ENCODE results near the gene SH2D3A.

Gene SH2D3A

GRCh38 chr19:6767357-6768235 lies at the start of gene SH2D3A:
TSS of gene SH2D3A (minus strand) at chr19:6767435. CDS start at chr19:6763748, 3,687 bp downstream.
- DNase-seq: peak; percentile 96

DNA sequence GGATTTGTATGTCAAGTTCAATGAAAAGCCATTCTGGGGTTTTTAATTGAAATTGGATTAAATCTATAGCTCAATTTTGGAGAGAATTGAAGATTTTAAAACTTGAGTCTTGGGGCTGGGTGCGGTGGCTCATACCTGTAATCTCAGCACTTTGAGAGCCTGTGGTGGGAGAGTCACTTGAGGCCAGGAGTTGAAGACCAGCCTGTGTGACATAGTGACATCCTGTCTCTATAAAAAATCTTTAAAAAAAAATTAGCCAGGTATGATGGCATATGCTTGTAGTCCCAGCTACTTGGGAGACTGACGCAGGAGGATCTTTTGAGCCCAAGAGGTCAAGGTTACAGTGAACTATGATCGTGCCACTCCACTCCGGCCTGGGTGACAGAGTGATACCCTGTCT lies 46.4 kb upstream of the SH2D3A start:
- no peak for DNase-seq

- no peak for DNase-seq
These were observed 45.4 kb upstream of the SH2D3A start for GRCh38 chr19:6812612-6813011.

DNA sequence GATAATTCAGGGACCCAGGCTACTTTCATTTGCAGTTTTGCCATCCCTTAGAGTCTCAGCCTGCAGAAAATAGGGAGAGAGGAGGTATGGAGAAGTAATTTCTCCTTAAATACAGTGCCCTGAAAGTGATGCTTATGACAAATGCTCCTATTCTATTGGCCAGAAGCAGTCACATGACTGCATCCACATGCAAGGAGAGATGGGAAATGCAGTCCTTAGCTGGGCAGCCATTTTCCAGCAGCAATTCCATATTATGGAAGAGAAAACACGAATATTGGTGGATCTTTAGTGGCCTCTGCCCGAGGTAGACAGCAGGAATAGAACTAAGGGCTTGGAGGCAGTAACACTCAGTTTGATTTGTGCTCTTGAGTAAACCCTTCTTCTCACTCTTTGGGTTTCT lies 44.7 kb upstream of the SH2D3A start:
- no peak for DNase-seq

- no peak for DNase-seq
These were observed 44.1 kb upstream of the SH2D3A start for GRCh38 chr19:6811378-6811777.

DNA sequence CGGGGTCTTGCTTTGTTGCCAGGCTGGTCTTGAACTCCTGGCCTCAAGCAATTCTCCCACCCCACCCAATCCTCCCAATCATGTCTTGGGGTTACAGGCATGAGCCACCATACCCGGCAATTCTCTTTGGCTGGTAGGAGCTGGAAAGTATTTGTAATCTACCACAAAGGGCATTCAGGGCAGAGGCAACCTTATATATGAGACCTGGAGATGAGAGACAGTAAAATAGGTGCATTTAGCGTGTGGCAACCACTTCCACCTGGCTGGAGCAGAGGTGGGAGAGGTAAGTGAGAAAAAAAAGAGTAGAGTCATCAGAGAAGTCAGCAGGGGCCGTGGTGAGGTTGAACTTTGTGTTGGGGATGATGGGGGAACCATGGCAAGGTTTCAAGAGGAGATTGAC lies 42.0 kb upstream of the SH2D3A start:
- no peak for DNase-seq

DNA sequence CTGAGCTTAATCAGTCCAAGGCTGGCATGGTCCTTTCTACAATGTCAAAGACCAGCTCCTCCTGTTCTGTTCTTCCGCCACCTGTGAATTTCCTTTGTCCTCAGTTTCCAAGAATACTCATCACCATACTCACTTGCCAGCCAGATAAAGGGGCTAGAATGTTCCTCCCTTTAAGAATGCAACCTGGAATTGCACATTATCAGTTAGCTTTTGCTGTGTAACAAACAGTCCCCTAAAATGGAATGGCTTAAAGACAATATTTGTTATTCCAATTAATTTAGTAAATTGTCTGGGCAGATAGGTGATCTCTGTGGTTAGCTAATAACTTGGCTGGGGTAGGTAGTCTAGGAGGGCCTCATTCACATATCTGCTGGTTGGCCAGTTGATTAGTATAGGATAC lies 41.3 kb upstream of the SH2D3A start:
- DNase-seq: no peak

DNA sequence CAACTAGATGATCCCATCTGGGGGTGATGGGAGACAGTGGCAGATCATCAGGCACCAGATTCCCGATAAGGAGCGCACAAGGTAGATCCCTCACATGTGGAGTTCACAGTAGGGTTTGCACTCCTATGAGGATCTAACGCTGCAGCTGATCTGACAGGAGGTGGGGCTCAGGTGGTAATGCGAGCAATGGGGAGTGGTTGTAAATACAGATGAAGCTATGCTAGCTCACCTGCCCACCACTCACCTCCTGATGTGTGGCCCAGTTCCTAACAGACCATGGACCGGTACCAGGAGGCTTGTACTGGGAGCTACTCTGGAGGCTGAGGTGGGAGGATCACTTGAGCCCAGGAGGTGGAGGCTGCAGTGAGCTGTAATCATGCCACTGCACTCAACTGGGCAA lies 40.1 kb upstream of the SH2D3A start:
- DNase-seq: no peak

- DNase-seq: peak; percentile 24
These were observed 39.3 kb upstream of the SH2D3A start for GRCh38 chr19:6806488-6806887.

DNA sequence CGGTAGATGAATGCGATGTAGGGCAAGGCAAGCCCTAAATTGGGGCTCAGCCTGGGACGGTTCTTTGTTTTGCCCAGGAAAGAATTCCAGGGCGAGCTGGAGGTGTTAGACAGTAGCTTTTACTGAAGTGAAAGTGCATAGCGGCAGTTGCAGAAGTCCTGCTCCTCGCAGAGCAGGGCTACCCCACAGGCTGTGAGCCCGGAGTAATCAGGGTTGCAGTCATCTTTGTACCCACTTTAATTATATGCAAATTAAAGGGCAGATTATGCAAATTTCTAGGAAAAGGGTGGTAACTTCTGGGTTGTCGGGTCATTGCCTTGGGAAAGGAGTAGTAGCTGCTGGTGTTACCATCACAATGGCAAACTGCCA lies 35.8 kb upstream of the SH2D3A start:
- DNase-seq: no peak

GRCh38 chr19:6802336-6803035 lies 35.3 kb upstream of the SH2D3A start:
- peak; percentile 81 for DNase-seq

GRCh38 chr19:6801485-6802086 lies 34.4 kb upstream of the SH2D3A start:
- peak; percentile 87 for DNase-seq

- peak; percentile 29 for DNase-seq
These were observed 33.8 kb upstream of the SH2D3A start for GRCh38 chr19:6800991-6801484.

- DNase-seq: peak; percentile 25
These were observed 33.0 kb upstream of the SH2D3A start for GRCh38 chr19:6800160-6800790.

- DNase-seq: no peak
These were observed 30.4 kb upstream of the SH2D3A start for GRCh38 chr19:6797646-6798045.

GRCh38 chr19:6796278-6796677 lies 29.0 kb upstream of the SH2D3A start:
- DNase-seq: no peak

DNA sequence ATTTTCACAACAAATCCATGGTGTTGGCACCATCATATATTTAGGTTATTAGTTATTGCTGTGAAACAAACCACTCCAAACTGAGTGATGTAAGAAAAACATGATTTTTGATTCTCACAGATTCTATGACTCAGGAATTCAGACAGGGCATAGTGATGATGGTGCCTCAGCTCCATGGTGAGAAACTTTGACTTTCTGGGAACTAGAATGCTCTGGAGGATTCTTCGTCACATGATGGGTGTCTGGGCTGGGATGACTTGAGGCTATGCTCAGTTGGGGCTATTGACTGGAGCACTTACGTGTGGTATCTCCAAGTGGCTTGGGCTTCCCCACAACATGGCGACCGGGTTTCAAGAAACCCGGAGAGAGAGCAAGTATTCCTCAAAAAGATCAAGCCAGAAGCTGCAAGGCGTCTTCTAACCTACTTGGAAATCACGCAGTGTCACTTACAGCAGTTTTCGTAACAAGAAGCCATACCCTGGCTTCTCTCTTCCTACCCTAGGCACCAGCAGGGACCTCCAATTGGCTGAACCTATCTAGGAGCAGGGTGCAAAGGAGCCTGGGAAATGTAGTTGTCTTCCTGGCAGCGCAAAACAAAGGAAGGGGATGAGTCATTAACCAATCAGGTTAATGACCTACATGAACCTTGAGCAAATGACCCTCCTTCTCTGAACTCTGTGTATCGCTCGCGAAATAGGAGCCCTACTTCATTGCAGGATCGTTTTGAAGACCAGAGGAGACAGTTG lies 27.6 kb upstream of the SH2D3A start:
- DNase-seq: no peak

- no peak for DNase-seq
These were observed 26.7 kb upstream of the SH2D3A start for GRCh38 chr19:6793973-6794372.

GRCh38 chr19:6793411-6793810 lies 26.2 kb upstream of the SH2D3A start:
- DNase-seq: no peak

DNA sequence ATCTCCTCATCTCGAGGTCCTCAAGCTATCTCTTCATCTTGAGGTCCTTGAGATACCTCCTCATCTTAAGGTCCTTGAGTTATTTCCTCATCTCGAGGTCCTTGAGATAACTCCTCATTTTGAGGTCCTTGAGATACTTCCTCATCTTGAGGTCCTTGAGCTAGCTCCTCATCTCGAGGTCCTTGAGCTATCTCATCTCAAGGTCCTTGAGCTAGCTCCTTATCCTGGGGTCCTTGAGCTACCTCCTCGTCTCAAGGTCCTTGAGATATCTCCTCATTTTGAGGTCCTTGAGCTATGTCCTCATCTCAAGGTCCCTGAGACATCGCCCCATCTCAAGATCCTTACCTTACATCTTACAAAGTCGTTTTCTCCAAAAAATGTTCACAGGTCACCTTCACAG lies 24.0 kb upstream of the SH2D3A start:
- DNase-seq: no peak

GRCh38 chr19:6790194-6791128 lies 23.2 kb upstream of the SH2D3A start:
- DNase-seq: no peak

All from activated CD4-positive, alpha-beta T cell treated with anti-CD3 and anti-CD28 coated beads for 48 hours (primary cell).